ENCODE results near the gene TAS2R39.

TAS2R39 gene

GRCh38 chr7:143185551-143185950 lies 2.3 kb downstream of the TAS2R39 start:
- Histone ChIP-seq H3K18ac (ENCODE audit: low read length) (no peak overlapping the region), H3K79me1 (ENCODE audit: low read depth, low read length) (no peaks in the 10 kb centered on the region), H2BK15ac (ENCODE audit: low read length) (no peak overlapping the region), H4K91ac (ENCODE audit: low read depth, low read length, poor library complexity) (no peak overlapping the region), H3K23ac (ENCODE audit: low read depth, low read length, poor library complexity) (no peak overlapping the region), H3K4me3 (ENCODE audit: low read length in 2 of 2) (no peak overlapping the region), H3K27ac (replicated peaks; ENCODE audit: low read length) (no peak overlapping the region), H3K36me3 (replicated peaks in 1 of 2; ENCODE audit: control insufficient read depth in 2 of 2, insufficient read depth in 2 of 2, low read length in 2 of 2) (no peaks in the 10 kb centered on the region), H3K4me2 (ENCODE audit: insufficient read depth, low read length, poor library complexity, severe bottlenecking) (no peak overlapping the region), H3K4ac (ENCODE audit: low read length) (no peak overlapping the region), H3K27me3 (ENCODE audit: control insufficient read depth in 3 of 3, insufficient read depth in 3 of 3, low read depth in 1 of 3, low read length in 3 of 3) (no peaks in the 10 kb centered on the region), H2AFZ (ENCODE audit: low read length) (no peak overlapping the region), H2BK5ac (ENCODE audit: low read length) (no peak overlapping the region), H3K9ac (ENCODE audit: low read depth, low read length, poor library complexity) (no peak overlapping the region), H3K4me1 (ENCODE audit: control insufficient read depth in 2 of 2, insufficient read depth in 1 of 2, low read depth in 1 of 2, low read length in 2 of 2) (peaks cover 0 to 3% of the 10 kb centered on the region in 2 donors), H2AK5ac (ENCODE audit: low read depth, low read length) (no peak overlapping the region), H3K14ac (ENCODE audit: low read length) (no peak overlapping the region), H3K9me3 (replicated peaks in 1 of 2; ENCODE audit: control insufficient read depth in 2 of 2, insufficient read depth in 1 of 2, low read depth in 1 of 2, low read length in 2 of 2) (no peaks in the 10 kb centered on the region), H4K8ac (ENCODE audit: low read depth, low read length) (no peak overlapping the region), H2BK12ac (ENCODE audit: low read length) (no peak overlapping the region), H2BK120ac (ENCODE audit: low read depth, low read length) (no peak overlapping the region)
- no CpG with 5 or more reads among the region's 1 CpG for WGBS, 2 donors (ENCODE audit: extremely low coverage in 2 of 2, insufficient read length in 2 of 2, insufficient replicate concordance in 1 of 2)
- no peak for DNase-seq (ENCODE audit: low spot score)

DNA sequence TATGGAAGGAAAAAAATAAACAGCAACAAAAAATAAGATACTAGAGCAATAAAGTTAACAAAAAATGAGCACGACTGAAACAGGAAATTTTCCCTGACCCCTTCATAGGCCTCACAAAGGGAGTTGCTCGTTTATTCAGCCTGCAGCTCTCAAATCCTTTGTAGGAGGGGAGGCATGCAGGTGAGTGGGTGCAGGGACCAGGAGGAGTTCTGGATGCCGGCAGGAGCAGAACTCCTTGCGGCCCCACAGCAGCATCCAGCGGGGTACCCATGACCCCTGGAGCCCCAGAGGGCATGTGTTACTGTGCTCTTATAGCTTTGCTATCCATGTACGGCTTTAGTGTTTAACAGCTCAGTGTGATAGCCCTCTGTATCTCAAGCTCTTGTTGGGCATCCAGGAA lies 5.8 kb downstream of the TAS2R39 start:
- Histone ChIP-seq H3K36me3 (replicated peaks in 1 of 2; ENCODE audit: control insufficient read depth in 2 of 2, insufficient read depth in 2 of 2, low read length in 2 of 2) (no peaks in the 10 kb centered on the region), H2AK5ac (ENCODE audit: low read depth, low read length) (no peak overlapping the region)

GRCh38 chr7:143193880-143194279 lies 10.7 kb downstream of the TAS2R39 start:
- H2AFZ ChIP-seq (ENCODE audit: low read length) = no peak overlapping the region
- no peak for DNase-seq (ENCODE audit: low spot score)
- no peak overlapping the region for H3K27ac ChIP-seq (replicated peaks; ENCODE audit: low read length)
- H4K91ac ChIP-seq (ENCODE audit: low read depth, low read length, poor library complexity) = no peak overlapping the region
- H4K8ac ChIP-seq (ENCODE audit: low read depth, low read length) = no peak overlapping the region
- no peak overlapping the region for H2BK12ac ChIP-seq (ENCODE audit: low read length)
- no peak overlapping the region for H3K4ac ChIP-seq (ENCODE audit: low read length)
- no peak overlapping the region for H3K9ac ChIP-seq (ENCODE audit: low read depth, low read length, poor library complexity)
- H2BK120ac ChIP-seq (ENCODE audit: low read depth, low read length) = no peak overlapping the region
- no peak overlapping the region for H2AK5ac ChIP-seq (ENCODE audit: low read depth, low read length)
- no peak overlapping the region for H3K4me2 ChIP-seq (ENCODE audit: insufficient read depth, low read length, poor library complexity, severe bottlenecking)
- H3K36me3 ChIP-seq (replicated peaks in 1 of 2; ENCODE audit: control insufficient read depth in 2 of 2, insufficient read depth in 2 of 2, low read length in 2 of 2) = no peaks in the 10 kb centered on the region
- H3K27me3 ChIP-seq (ENCODE audit: control insufficient read depth in 3 of 3, insufficient read depth in 3 of 3, low read depth in 1 of 3, low read length in 3 of 3) = no peaks in the 10 kb centered on the region
- no peak overlapping the region for H3K23ac ChIP-seq (ENCODE audit: low read depth, low read length, poor library complexity)
- no CpG with 5 or more reads among the region's 2 CpGs for WGBS, 2 donors (ENCODE audit: extremely low coverage in 2 of 2, insufficient read length in 2 of 2, insufficient replicate concordance in 1 of 2)
- peaks cover 0 to 3% of the 10 kb centered on the region in 2 donors for H3K4me1 ChIP-seq (ENCODE audit: control insufficient read depth in 2 of 2, insufficient read depth in 1 of 2, low read depth in 1 of 2, low read length in 2 of 2)
- no peak overlapping the region for H2BK15ac ChIP-seq (ENCODE audit: low read length)
- no peaks in the 10 kb centered on the region for H3K9me3 ChIP-seq (replicated peaks in 1 of 2; ENCODE audit: control insufficient read depth in 2 of 2, insufficient read depth in 1 of 2, low read depth in 1 of 2, low read length in 2 of 2)
- no peak overlapping the region for H3K18ac ChIP-seq (ENCODE audit: low read length)
- H2BK5ac ChIP-seq (ENCODE audit: low read length) = no peak overlapping the region
- no peak overlapping the region for H3K4me3 ChIP-seq (ENCODE audit: low read length in 2 of 2)
- no peak overlapping the region for H3K14ac ChIP-seq (ENCODE audit: low read length)
- H3K79me1 ChIP-seq (ENCODE audit: low read depth, low read length) = no peaks in the 10 kb centered on the region

More for the DNA sequence above, 5.8 kb downstream of the TAS2R39 start:
- H3K4ac ChIP-seq (ENCODE audit: low read length) = no peak overlapping the region
- H3K4me3 ChIP-seq (ENCODE audit: low read length in 2 of 2) = no peak overlapping the region
- no peaks in the 10 kb centered on the region for H3K27me3 ChIP-seq (ENCODE audit: control insufficient read depth in 3 of 3, insufficient read depth in 3 of 3, low read depth in 1 of 3, low read length in 3 of 3)
- H4K8ac ChIP-seq (ENCODE audit: low read depth, low read length) = no peak overlapping the region
- no peaks in the 10 kb centered on the region for H3K9me3 ChIP-seq (replicated peaks in 1 of 2; ENCODE audit: control insufficient read depth in 2 of 2, insufficient read depth in 1 of 2, low read depth in 1 of 2, low read length in 2 of 2)
- H3K23ac ChIP-seq (ENCODE audit: low read depth, low read length, poor library complexity) = no peak overlapping the region
- no peaks in the 10 kb centered on the region for H3K79me1 ChIP-seq (ENCODE audit: low read depth, low read length)
- no peak overlapping the region for H2BK120ac ChIP-seq (ENCODE audit: low read depth, low read length)
- WGBS, 2 donors (ENCODE audit: extremely low coverage in 2 of 2, insufficient read length in 2 of 2, insufficient replicate concordance in 1 of 2) = no CpG with 5 or more reads among the region's 6 CpGs
- H2BK5ac ChIP-seq (ENCODE audit: low read length) = no peak overlapping the region
- H4K91ac ChIP-seq (ENCODE audit: low read depth, low read length, poor library complexity) = no peak overlapping the region
- H2AFZ ChIP-seq (ENCODE audit: low read length) = no peak overlapping the region
- peak overlapping the region; percentile 18 for H3K18ac ChIP-seq (ENCODE audit: low read length)
- DNase-seq (ENCODE audit: low spot score) = no peak
- H3K4me1 ChIP-seq (ENCODE audit: control insufficient read depth in 2 of 2, insufficient read depth in 1 of 2, low read depth in 1 of 2, low read length in 2 of 2) = peaks cover 0 to 3% of the 10 kb centered on the region in 2 donors
- no peak overlapping the region for H3K4me2 ChIP-seq (ENCODE audit: insufficient read depth, low read length, poor library complexity, severe bottlenecking)
- H2BK15ac ChIP-seq (ENCODE audit: low read length) = no peak overlapping the region
- no peak overlapping the region for H3K14ac ChIP-seq (ENCODE audit: low read length)
- H3K27ac ChIP-seq (replicated peaks; ENCODE audit: low read length) = no peak overlapping the region
- no peak overlapping the region for H3K9ac ChIP-seq (ENCODE audit: low read depth, low read length, poor library complexity)
- H2BK12ac ChIP-seq (ENCODE audit: low read length) = no peak overlapping the region

- no peak overlapping the region for H3K4ac ChIP-seq (ENCODE audit: low read length)
- no peaks in the 10 kb centered on the region for H3K79me1 ChIP-seq (ENCODE audit: low read depth, low read length)
- no peak overlapping the region for H2BK15ac ChIP-seq (ENCODE audit: low read length)
- H3K4me2 ChIP-seq (ENCODE audit: insufficient read depth, low read length, poor library complexity, severe bottlenecking) = no peak overlapping the region
- H3K23ac ChIP-seq (ENCODE audit: low read depth, low read length, poor library complexity) = no peak overlapping the region
- H3K36me3 ChIP-seq (replicated peaks in 1 of 2; ENCODE audit: control insufficient read depth in 2 of 2, insufficient read depth in 2 of 2, low read length in 2 of 2) = no peaks in the 10 kb centered on the region
- H3K18ac ChIP-seq (ENCODE audit: low read length) = no peak overlapping the region
- H3K9me3 ChIP-seq (replicated peaks in 1 of 2; ENCODE audit: control insufficient read depth in 2 of 2, insufficient read depth in 1 of 2, low read depth in 1 of 2, low read length in 2 of 2) = no peaks in the 10 kb centered on the region
- no peak for DNase-seq (ENCODE audit: low spot score)
- no peak overlapping the region for H3K27ac ChIP-seq (replicated peaks; ENCODE audit: low read length)
- no peak overlapping the region for H2AFZ ChIP-seq (ENCODE audit: low read length)
- H2AK5ac ChIP-seq (ENCODE audit: low read depth, low read length) = no peak overlapping the region
- no peak overlapping the region for H3K14ac ChIP-seq (ENCODE audit: low read length)
- H3K9ac ChIP-seq (ENCODE audit: low read depth, low read length, poor library complexity) = no peak overlapping the region
- H2BK5ac ChIP-seq (ENCODE audit: low read length) = no peak overlapping the region
- no peak overlapping the region for H2BK120ac ChIP-seq (ENCODE audit: low read depth, low read length)
- no peak overlapping the region for H3K4me3 ChIP-seq (ENCODE audit: low read length in 2 of 2)
- H3K27me3 ChIP-seq (ENCODE audit: control insufficient read depth in 3 of 3, insufficient read depth in 3 of 3, low read depth in 1 of 3, low read length in 3 of 3) = no peaks in the 10 kb centered on the region
- no peak overlapping the region for H4K8ac ChIP-seq (ENCODE audit: low read depth, low read length)
- H2BK12ac ChIP-seq (ENCODE audit: low read length) = no peak overlapping the region
- no CpG with 5 or more reads among the region's 4 CpGs for WGBS, 2 donors (ENCODE audit: extremely low coverage in 2 of 2, insufficient read length in 2 of 2, insufficient replicate concordance in 1 of 2)
- no peak overlapping the region for H4K91ac ChIP-seq (ENCODE audit: low read depth, low read length, poor library complexity)
- H3K4me1 ChIP-seq (ENCODE audit: control insufficient read depth in 2 of 2, insufficient read depth in 1 of 2, low read depth in 1 of 2, low read length in 2 of 2) = peaks cover 0 to 4% of the 10 kb centered on the region in 2 donors
Observed at GRCh38 chr7:143199040-143199439, 15.8 kb downstream of the TAS2R39 start.

All from neuronal stem cell (in vitro differentiated cells).